ENCODE results near the gene C2CD2L. TPM values are rescaled to one million over a fixed set of nuclear protein-coding genes. Genes with fewer than 3 reads are reported as not detected.
A peak's percentile ranks its signal among the peaks of the same experiment; 100 is the strongest.

Gene C2CD2L
- total RNA-seq, 1 experiment from 2014 or later, result 7.0 TPM

- no peak for DNase-seq
- Histone ChIP-seq H3K4me3 (ENCODE audit: insufficient read depth, low read depth, low read length) (peak overlapping the region; percentile 69), H3K27me3 (ENCODE audit: control insufficient read depth, insufficient read depth, low read length) (peaks cover 40% of the 10 kb centered on the region), H3K36me3 (replicated peaks; ENCODE audit: control insufficient read depth, insufficient read depth, low read length) (no peaks in the 10 kb centered on the region)
These were observed 41.5 kb downstream of the C2CD2L start for GRCh38 chr11:119148720-119149017.

- Histone ChIP-seq H3K36me3 (replicated peaks; ENCODE audit: control insufficient read depth, insufficient read depth, low read length) (no peaks in the 10 kb centered on the region), H3K4me3 (ENCODE audit: insufficient read depth, low read depth, low read length) (peak within 1 kb of the TSS; percentile 69), H3K27me3 (ENCODE audit: control insufficient read depth, insufficient read depth, low read length) (peaks cover 40% of the 10 kb centered on the region)
- DNase-seq, result peak; percentile 88
These were observed 42.1 kb downstream of the C2CD2L start, which contains the start of gene ABCG4 for GRCh38 chr11:119149018-119149785. Gene ABCG4, plus strand, starts transcription at chr11:119149052. Its CDS starts 914 bp downstream, at chr11:119149966.

- no peak for DNase-seq
- Histone ChIP-seq H3K36me3 (replicated peaks; ENCODE audit: control insufficient read depth, insufficient read depth, low read length) (no peaks in the 10 kb centered on the region), H3K27me3 (ENCODE audit: control insufficient read depth, insufficient read depth, low read length) (peaks cover 40% of the 10 kb centered on the region)
These were observed 42.7 kb downstream of the C2CD2L start for GRCh38 chr11:119149786-119150275.

GRCh38 chr11:119152043-119152442 lies 44.9 kb downstream of the C2CD2L start:
- no peaks in the 10 kb centered on the region for H3K36me3 ChIP-seq (replicated peaks; ENCODE audit: control insufficient read depth, insufficient read depth, low read length)
- H3K4me3 ChIP-seq (ENCODE audit: insufficient read depth, low read depth, low read length), result no peak overlapping the region
- no peak for DNase-seq
- H3K27me3 ChIP-seq (ENCODE audit: control insufficient read depth, insufficient read depth, low read length), result peaks cover 40% of the 10 kb centered on the region

More at GRCh38 chr11:119149786-119150275, 42.7 kb downstream of the C2CD2L start:
- H3K4me3 ChIP-seq (ENCODE audit: insufficient read depth, low read depth, low read length), result peak overlapping the region; percentile 69

GRCh38 chr11:119152604-119153003 lies 45.5 kb downstream of the C2CD2L start:
- H3K4me3 ChIP-seq (ENCODE audit: insufficient read depth, low read depth, low read length), result no peak overlapping the region
- DNase-seq, result no peak
- no peaks in the 10 kb centered on the region for H3K36me3 ChIP-seq (replicated peaks; ENCODE audit: control insufficient read depth, insufficient read depth, low read length)
- peaks cover 37% of the 10 kb centered on the region for H3K27me3 ChIP-seq (ENCODE audit: control insufficient read depth, insufficient read depth, low read length)

- Histone ChIP-seq H3K27me3 (ENCODE audit: control insufficient read depth, insufficient read depth, low read length) (peaks cover 31% of the 10 kb centered on the region), H3K4me3 (ENCODE audit: insufficient read depth, low read depth, low read length) (no peak overlapping the region), H3K36me3 (replicated peaks; ENCODE audit: control insufficient read depth, insufficient read depth, low read length) (no peaks in the 10 kb centered on the region)
- DNase-seq, result peak; percentile 75
These were observed 46.1 kb downstream of the C2CD2L start for GRCh38 chr11:119153049-119153818.

GRCh38 chr11:119154178-119154577 lies 47.0 kb downstream of the C2CD2L start:
- no peaks in the 10 kb centered on the region for H3K36me3 ChIP-seq (replicated peaks; ENCODE audit: control insufficient read depth, insufficient read depth, low read length)

GRCh38 chr11:119155733-119156492 lies 48.8 kb downstream of the C2CD2L start:
- peaks cover 6% of the 10 kb centered on the region for H3K27me3 ChIP-seq (ENCODE audit: control insufficient read depth, insufficient read depth, low read length)
- DNase-seq, result peak; percentile 76
- H3K4me3 ChIP-seq (ENCODE audit: insufficient read depth, low read depth, low read length), result no peak overlapping the region
- no peaks in the 10 kb centered on the region for H3K36me3 ChIP-seq (replicated peaks; ENCODE audit: control insufficient read depth, insufficient read depth, low read length)

More at GRCh38 chr11:119154178-119154577, 47.0 kb downstream of the C2CD2L start:
- no peak for DNase-seq
- Histone ChIP-seq H3K27me3 (ENCODE audit: control insufficient read depth, insufficient read depth, low read length) (peaks cover 23% of the 10 kb centered on the region), H3K4me3 (ENCODE audit: insufficient read depth, low read depth, low read length) (no peak overlapping the region)

- peaks cover 2% of the 10 kb centered on the region; the same call in 1 of the 2 replicates for H3K27me3 ChIP-seq (ENCODE audit: control insufficient read depth, insufficient read depth, low read length)
- DNase-seq, result no peak
- no peaks in the 10 kb centered on the region for H3K36me3 ChIP-seq (replicated peaks; ENCODE audit: control insufficient read depth, insufficient read depth, low read length)
- no peak overlapping the region for H3K4me3 ChIP-seq (ENCODE audit: insufficient read depth, low read depth, low read length)
These were observed 49.4 kb downstream of the C2CD2L start for GRCh38 chr11:119156496-119156895.

GRCh38 chr11:119157063-119157462 lies 49.9 kb downstream of the C2CD2L start:
- DNase-seq, result no peak
- Histone ChIP-seq H3K27me3 (ENCODE audit: control insufficient read depth, insufficient read depth, low read length) (no peaks in the 10 kb centered on the region; the same call in 1 of the 2 replicates), H3K36me3 (replicated peaks; ENCODE audit: control insufficient read depth, insufficient read depth, low read length) (no peaks in the 10 kb centered on the region), H3K4me3 (ENCODE audit: insufficient read depth, low read depth, low read length) (no peak overlapping the region)

GRCh38 chr11:119158467-119158866 lies 51.3 kb downstream of the C2CD2L start:
- H3K27me3 ChIP-seq (ENCODE audit: control insufficient read depth, insufficient read depth, low read length), result no peaks in the 10 kb centered on the region

GRCh38 chr11:119160151-119160550 lies 53.0 kb downstream of the C2CD2L start:
- no peak for DNase-seq
- Histone ChIP-seq H3K27me3 (ENCODE audit: control insufficient read depth, insufficient read depth, low read length) (no peaks in the 10 kb centered on the region), H3K36me3 (replicated peaks; ENCODE audit: control insufficient read depth, insufficient read depth, low read length) (no peaks in the 10 kb centered on the region)

More at GRCh38 chr11:119158467-119158866, 51.3 kb downstream of the C2CD2L start:
- Histone ChIP-seq H3K4me3 (ENCODE audit: insufficient read depth, low read depth, low read length) (no peak overlapping the region), H3K36me3 (replicated peaks; ENCODE audit: control insufficient read depth, insufficient read depth, low read length) (no peaks in the 10 kb centered on the region)
- DNase-seq, result no peak

GRCh38 chr11:119161871-119162270 lies 54.7 kb downstream of the C2CD2L start:
- no peaks in the 10 kb centered on the region for H3K36me3 ChIP-seq (replicated peaks; ENCODE audit: control insufficient read depth, insufficient read depth, low read length)
- no peaks in the 10 kb centered on the region for H3K27me3 ChIP-seq (ENCODE audit: control insufficient read depth, insufficient read depth, low read length)
- H3K4me3 ChIP-seq (ENCODE audit: insufficient read depth, low read depth, low read length), result no peak overlapping the region
- DNase-seq, result no peak

More at GRCh38 chr11:119160151-119160550, 53.0 kb downstream of the C2CD2L start:
- no peak overlapping the region for H3K4me3 ChIP-seq (ENCODE audit: insufficient read depth, low read depth, low read length)

- Histone ChIP-seq H3K36me3 (replicated peaks; ENCODE audit: control insufficient read depth, insufficient read depth, low read length) (no peaks in the 10 kb centered on the region), H3K27me3 (ENCODE audit: control insufficient read depth, insufficient read depth, low read length) (no peaks in the 10 kb centered on the region), H3K4me3 (ENCODE audit: insufficient read depth, low read depth, low read length) (no peak overlapping the region)
- no peak for DNase-seq
These were observed 59.4 kb downstream of the C2CD2L start for GRCh38 chr11:119166368-119167076.
